Embryonic facial prominence (tissue), 1 donor: ENCODE data around the gene PHLDB2.

Experiments used
- DNase-seq: peaks from one replicate; pipeline ENCODE4 v3.0.0-alpha.2; 2016; ENCODE audit errors: extremely low spot score

PHLDB2 gene

DNA sequence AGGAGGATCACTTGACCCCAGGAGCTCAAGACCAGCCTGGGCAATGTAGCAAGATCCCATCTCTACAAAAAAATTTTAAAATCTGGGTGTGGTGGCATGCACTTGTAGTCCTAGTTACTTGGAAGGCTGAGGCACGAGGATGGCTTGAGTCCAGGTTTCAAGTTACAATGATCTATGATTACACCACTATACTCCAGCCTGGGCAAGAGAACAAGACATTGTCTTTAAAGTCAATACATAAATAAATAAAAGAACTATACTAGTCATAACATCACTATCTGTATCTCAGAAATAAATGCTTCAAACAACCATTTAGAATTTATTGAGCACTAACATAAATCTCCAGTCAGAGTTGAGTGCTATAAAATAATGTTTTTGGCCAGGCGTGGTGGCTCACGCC is 8.5 kb upstream of the PHLDB2 start:
- no peak for DNase-seq

DNA sequence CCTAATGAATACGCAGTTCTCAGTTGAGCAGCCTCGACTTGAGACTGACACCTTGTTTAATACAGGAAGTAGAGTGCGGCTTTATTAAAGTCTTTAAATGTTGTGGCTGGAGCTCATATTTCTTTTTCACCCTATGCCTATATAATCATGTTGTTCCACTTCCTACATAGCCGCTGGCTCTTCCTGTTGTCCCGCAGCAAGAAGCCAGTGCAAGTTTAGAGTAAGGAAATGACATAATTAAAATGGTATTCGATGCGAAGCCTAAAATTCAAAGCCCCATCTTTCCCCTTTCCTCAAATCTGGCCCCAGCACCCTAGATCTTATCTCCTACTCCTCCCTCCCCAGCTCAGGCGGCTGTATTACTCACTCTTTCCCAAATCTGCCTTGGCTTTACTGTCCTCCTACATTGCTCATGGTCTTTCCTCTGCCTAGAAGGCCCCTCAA is 7.5 kb upstream of the PHLDB2 start:
- no peak for DNase-seq

DNA sequence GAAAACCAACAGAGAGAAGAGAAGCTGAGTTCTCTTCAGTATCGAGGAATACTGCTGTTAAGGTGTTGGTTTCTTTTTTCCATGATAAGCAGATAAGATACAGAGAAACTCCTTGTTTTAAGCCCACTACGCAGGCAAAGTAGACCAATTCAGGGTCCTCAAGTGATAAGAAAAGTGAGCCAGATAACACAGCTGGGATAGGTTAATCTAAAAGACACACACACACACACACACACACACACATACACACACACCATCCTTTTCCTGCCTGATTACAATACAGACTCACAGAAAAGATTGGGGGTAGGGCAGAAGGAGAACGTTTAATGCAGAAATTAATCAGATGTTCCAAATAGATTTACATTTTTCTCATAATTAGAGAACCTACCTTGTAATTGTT is 6.5 kb upstream of the PHLDB2 start:
- DNase-seq, result no peak

DNA sequence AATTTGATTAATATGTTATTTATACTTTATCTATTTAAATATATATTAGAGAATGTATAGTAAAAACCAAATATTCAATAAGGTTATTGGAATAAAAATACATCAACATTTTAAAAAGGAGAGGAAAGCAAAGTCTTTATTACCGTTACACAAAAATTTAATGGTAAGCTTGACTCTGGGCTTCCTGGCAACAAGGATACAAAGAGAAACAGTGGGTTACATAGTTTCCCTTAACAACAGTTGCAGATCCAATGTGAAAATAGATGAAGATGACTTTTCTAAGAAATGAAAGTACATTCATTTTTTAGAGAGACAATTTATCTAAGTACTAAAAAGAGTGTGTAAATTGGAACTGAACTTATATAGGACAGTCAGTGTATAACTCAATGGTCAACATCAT is 6.0 kb upstream of the PHLDB2 start:
- no peak for DNase-seq

DNA sequence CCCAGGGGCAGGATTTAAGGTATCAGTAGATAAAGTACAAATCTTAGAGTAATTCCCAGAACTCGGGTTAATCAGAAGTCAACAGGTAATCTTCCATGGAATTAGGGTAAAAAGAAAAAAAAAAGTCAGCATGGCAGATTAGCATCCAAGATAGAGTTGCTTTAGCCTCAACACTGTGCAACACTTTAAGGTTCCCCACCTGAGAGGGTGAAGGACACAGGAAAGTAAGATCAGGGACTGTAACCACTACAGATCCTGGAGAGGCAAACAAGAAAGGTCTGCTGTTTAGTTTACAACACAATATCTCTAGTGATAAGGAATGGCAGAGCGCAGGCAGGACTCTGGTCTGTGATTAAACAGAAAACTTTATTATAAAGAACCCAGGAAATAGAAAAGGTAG is 4.1 kb upstream of the PHLDB2 start:
- DNase-seq, result no peak

DNA sequence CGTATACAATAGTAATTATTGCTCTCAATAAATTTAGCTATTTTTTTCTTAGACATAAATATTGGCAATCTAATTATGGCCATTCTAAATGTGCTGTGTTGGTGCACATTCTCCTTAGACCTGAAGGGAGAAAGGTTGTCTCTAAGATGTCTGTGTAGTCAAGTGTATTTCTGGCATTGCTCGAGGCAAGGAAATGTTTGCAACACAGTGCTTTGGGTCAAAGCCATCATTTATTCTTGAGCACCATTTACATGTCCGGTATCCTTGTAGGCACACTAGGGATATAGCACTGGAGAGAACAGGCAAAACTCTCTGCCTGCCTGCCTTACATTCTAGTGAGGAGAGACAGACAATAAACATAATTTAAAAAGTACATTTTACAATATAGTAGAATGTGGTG is 2.6 kb upstream of the PHLDB2 start:
- no peak for DNase-seq

DNA sequence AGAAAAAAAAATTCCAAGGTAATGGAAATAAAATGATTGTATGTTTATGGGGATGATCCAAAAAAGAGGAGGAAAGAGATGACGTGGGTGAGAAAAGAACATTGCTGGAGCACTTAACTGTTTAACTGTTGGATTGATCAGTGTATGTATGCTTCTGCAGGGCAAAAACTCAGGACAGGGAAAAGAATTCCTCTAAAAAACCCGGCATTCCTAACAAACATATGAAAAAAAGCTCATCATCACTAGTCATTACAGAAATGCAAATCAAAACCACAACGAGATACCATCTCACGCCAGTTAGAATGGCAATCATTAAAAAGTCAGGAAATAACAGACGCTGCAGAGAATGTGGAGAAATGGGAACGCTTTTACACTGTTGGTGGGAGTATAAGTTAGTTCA is 1.6 kb upstream of the PHLDB2 start:
- no peak for DNase-seq

DNA sequence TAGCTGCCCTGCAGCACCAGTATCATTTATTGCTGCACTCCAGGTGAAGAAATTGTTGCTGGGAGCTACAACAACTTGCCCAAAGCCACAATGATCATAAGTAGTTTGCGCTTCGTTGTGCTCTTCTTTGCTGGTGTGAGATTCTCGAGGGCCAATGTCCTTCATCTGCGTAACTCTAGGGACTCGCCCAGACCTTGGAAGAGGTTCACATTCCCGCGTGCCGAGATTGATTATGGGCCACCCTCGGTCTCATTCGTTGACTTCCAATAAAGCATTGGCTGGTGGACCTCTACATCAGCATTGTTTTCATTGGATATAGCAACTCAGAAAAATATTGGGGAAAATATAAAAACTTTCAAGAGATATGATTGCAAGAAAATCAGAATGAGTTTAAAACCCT is 423 bp upstream of the PHLDB2 start:
- no peak for DNase-seq

DNA sequence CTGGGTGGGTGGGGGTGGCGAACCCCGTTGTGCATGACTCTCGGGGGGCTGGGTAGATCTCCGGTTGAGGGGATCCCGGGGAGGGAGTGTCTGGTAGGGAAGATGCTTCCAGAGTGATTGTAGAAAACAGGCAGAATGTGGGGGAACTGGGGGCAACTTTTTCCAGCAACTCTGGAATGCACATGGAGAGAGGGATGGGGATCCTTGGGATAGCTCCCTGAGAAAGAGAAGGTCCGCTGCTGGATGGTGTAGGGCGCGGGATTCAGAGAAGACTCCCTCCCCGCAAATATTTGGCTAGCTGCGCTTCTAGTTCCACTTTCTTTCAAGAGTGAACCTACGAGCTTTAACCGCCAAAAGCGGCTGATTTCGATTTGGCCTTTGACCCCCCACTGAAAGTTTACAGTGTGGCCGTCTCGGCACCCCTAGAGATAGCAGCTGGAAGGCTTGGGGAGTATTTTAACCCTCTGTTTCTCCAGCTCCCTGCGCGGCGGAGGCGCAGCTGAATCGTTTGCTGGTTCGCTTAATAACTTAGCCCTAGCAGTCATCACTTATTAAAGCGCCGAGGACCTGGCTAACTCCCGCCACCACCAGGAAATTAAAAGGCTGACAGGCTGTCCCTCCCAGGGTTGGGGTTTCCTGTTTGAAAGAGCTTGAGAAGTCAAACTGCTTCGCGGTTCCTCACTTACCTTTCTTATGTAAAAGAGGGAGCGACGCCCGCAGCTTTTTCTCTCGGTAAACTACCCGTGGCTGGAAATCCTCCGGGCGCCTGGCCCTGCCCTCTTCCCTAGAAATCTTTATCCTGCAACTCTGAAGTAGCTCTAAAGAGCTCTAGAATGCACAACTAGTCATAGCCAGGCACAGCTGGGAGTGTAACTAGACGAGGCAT is 1.2 kb downstream of the PHLDB2 start:
- DNase-seq, result peak; percentile 75

DNA sequence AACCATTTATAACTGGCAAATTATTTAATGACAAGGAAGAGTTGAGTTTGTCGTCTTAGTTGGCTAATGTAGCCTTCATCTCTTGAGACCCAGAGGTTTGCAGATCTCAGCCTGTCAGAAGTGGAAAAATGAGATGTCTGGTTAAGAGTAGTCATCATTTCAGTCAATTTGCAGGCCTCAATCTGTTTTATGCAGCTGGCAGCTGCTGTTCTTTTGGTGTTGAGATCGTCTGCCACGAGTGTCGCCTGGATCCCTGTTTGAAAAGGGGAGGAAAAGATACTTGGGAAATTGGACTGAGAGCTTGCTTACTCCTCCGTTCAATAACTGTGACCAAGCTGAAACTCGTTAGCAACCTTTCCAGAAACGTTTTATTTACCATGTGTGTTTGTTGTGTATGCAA is 2.3 kb downstream of the PHLDB2 start:
- no peak for DNase-seq

DNA sequence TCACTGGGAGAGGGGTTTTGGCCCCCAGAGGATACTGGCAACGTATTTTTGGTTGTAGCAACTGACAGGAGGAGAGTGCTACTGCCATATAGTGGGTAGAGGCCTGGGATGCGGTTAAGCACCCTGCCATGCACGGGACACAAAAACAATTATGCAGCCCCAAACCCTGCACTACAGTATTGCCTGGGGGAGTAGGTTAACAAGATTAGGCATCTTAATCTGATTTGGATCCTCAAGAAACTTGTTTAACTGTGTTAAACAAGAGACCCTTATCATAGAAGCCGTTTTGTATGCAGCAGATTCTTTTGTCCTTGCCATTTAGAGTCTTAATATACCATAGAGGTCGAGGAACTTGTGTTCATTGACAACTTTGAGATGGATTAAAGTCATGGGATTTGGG is 3.4 kb downstream of the PHLDB2 start:
- no peak for DNase-seq

DNA sequence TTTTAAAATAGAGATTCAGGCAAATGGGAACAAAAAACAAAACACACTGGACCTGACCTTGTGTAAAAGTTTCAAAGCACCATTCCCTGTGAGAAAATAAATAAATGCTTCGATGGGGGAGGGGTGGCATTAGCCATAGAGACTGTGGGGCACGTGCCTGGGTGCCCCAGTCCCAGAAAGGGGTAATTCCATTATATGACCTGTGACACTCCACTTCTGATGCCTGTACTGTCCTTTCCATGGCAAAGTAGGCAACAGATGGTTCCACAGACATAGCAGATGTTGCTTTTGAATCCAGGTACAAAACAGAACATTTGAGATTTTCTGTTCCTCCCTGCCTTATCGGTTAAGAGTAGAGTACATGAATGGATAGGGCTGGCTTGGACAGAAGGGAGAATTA is 3.9 kb downstream of the PHLDB2 start:
- DNase-seq, result no peak

DNA sequence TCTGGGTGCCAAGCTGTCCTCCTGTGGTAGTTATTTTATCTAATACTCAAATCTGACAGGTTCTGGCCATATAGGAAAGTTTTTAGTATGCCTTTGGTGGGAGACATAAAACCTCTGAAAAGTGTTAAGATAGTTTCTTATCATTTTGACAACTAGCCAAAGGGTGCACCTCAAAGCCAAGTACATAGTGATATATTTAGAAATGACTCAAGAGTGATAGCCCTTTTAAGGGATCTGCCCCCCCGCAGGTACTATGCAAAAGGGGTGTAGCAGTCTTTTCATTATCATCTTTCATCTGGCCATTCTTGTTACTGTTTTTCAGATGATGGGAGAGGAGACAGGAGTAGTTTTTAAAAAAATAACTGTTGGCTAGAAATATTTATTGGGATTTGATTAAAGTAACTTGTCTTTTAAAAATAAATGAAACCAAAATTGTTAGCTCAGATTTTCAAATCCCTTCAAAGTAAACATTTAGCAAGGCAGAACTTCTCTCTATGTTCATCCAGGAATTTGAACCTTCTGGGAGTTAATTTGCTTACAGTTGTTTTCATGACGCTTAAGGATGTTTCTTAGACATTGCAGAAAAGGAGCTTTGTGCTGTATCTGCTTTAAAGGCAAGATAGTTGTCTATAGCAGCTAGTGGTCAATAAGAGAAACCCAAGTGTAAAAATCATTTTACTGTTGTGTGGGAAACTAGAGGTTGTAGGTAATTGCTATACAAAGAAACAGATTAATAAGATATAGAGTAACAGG is 5.1 kb downstream of the PHLDB2 start:
- DNase-seq, result no peak

DNA sequence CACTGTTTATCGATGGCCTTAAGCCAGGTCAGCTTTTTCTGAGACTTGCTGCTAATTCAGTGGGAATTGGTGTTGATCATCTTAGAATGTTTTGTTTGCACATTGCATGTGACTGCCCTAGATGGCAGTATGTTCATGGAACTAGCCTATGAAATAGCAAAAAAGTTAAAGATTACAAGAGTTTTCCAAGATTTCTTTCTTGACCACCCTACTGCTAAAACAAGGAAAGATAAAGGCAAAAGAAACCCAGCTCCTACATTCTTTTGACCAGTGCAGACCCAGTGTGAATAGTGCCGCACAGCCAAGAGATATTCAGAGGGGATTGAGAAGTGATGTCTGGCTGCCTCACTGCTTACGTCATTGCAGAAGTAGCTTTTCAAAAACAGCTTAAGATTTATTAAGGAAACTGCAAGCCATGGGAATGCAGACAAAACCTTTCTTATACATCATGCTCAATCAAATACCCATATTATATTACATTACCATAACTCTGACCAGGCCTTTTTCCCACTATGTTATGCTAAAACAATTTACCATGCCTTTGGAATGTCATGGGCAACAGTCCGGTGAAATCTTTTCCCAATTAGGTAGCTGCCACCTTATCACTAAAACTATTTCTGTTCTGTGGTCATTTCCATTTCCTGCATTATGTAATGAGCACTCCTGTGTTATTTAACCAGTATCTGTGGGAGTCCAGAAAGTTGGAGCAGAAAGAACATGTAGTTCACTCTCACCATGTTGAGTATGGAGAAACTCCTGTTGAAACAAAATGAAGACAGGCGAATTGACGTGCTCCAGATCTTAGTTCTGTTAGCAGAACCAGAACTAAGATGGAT is 6.0 kb downstream of the PHLDB2 start:
- no peak for DNase-seq

DNA sequence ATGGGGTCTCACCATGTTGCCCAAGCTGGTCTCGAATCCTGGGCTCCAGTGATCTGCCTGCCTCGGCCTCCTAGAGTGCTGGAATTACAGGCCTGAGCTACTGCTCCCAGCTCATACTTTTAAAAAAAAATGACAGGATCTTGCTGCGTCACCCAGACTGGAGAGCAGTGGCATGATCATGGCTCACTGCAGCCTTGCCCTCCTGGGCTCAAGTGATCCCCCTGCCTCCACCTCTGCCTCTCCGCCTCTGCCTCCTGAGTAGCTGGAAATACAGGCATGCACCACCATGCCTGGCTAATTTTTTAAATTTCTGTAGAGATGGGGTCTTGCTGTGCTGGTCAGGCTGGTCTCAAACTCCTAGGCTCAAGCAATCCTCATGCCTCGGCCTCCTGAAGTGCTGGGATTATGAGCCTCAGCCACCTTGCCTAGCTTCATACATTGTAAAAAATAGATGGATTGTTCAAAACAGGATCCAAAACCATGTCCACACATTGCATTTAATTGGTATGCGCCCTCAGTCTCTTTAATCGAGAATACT is 8.9 kb downstream of the PHLDB2 start:
- no peak for DNase-seq

DNA sequence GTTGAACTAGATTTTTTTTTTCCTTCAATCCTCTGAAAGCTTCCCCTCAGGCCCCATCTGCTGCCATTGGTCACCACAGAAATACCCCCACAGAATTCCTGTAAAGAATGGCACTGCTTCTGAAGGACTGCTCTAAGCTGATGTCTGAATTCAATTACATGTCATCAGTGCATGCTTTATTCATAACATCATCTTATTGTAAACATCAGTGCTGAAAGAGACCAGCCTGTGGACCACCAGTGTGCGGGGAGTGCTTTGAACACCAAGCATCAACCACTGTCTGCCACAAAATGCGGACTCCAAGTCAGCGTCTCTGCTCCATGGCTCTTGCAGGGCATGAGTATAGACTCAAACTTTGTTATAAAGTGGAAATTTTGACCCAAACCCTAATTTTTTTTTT is 11.6 kb downstream of the PHLDB2 start:
- no peak for DNase-seq

DNA sequence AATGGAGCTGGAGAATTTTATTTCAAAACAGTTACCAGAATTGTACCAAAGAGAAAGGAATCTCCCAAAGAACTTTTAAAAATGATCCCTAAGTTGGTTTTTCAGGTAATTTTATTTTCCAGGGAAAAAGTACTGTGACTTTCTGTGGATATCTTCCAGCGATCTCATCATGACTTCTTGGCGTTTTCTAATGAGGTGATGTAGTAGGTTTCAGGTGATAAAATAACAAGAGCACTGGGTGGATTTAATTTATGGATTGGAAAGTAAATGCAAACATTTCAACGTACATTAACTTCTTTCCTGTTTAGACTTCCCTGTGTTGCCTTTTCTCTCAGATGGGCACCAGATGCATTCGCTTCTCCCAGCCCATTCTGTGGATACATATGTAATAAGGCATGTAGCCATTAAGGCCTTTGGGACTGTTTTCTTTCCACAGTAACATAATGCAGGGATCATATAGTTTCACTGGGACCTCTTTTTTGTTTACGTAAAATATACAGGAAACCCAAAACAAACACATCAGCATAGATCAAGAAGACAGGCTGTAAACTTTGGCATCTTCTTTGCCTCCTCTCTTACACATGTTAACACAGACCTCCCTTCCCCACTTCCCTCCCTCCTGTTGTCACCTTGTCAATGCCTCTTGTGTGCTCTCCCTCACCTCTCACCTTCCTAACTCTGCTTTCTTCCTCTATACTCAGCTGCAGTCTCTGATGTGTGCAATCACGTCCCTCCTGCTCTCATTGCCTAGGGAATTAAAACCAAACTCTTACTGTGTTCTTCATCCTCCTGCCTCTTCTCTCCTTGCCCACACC is 13.0 kb downstream of the PHLDB2 start:
- no peak for DNase-seq

DNA sequence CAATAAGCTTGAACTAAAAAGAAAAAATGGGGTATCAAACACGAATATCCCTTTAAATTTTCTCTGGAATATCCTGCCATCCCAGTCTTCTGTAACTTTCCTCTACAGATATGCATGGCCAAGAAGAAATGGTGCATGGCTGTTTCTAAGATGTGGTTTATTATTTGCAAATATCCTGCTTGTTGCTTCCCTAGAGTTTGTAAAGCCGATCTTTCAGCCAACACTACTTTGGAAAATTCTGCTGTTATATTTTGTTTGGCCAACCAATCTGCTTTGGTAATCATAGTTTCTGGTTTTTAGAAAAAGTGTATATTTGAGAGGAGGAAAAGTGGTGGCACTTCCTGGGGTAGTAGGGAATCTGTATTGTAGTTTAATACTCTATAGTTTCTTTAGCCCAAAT is 13.9 kb downstream of the PHLDB2 start:
- no peak for DNase-seq

DNA sequence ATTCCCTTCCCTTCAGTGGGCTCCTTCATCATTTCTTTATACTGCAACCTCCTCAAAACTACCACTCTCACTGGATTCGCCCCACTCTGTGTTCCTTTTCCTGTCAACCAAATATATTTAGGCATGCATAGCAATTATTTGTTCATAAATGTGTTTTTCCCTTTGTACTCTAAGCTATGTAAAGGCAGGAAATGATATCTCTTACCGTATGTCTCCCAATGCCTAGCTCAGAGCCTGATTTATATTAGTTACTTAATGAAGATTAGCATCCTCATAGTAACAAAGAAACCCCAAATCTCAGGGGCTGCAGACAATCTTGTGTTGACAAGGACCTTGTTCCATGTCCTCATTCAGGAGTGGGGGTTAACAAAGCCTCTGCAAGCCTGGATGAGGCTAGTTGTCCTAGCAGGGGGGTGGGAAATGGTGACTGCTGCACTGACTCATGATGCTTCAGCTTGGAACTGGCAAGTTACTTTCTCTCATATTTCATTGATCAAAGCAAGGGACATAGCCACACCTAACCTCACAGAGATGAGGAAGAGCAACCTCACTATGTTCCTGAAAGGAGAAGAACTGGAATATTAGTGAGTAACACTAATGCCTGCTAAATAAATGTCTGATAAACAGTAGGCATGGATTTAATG is 15.2 kb downstream of the PHLDB2 start:
- DNase-seq, result no peak

DNA sequence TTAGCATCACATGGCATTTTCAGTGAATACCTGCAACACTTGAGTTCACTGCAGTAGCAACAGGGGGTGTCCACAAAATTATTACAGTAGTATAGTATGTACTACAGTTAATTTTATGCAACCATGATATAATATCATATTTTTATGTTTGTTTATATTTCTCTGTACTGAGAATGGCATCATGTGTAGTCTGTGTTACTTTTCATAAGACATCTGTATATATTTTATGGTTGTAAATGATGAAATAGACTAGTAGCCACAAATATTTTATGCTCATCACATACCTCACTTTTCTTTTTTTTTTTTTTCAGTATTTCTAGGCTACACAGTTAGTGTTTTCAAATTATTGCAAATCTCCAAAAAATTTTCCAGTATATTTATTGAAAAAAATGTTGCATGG is 22.4 kb downstream of the PHLDB2 start:
- no peak for DNase-seq

DNA sequence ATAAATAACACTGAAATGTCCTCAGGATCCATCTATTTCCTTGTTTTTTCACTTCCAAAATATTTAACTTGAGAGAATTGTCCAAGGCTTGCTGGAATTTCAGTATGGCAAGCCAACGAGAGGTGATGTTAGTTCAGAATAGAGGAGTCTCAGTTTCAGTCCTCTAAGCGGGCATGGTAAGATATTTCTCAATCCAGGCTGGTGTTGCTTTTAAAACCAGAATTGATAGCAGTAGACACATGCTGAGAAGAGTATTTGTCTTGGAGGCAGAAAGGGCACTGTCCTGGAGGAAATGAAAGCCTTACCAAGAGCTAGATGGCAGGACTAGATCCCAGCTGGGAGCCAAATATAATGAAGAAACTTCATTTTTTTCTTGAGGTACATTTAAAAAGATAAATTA is 23.1 kb downstream of the PHLDB2 start:
- DNase-seq, result no peak
